ENCODE measurements around the gene P2RY1. TPM values are rescaled to one million over a fixed set of nuclear protein-coding genes. Genes with fewer than 3 reads are reported as not detected.

The P2RY1 gene
- total and polyA plus RNA-seq, 9 of the 15 experiments (the other 6 are each of a cell fraction or from before 2014, with no cell fraction given) = 6.0 to 27.9 (median 18.4) TPM

GRCh38 chr3:152793969-152794368, 41.0 kb upstream of the P2RY1 start:
- H3K27ac ChIP-seq (ENCODE audit: extremely low read depth, low read depth, low read length) = no peak overlapping the region
- H4K20me1 ChIP-seq (replicated peaks; ENCODE audit: control insufficient read depth, insufficient read depth, low read length) = no peaks in the 10 kb centered on the region
- no peaks in the 10 kb centered on the region for H3K36me3 ChIP-seq (ENCODE audit: control insufficient read depth, insufficient read depth, low read length)
- CTCF ChIA-PET (ENCODE audit: low intra/inter-chr PET ratio) = no interaction called here
- no peaks in the 10 kb centered on the region for H3K9me3 ChIP-seq (replicated peaks; ENCODE audit: control insufficient read depth, insufficient read depth, low read depth, low read length)
- BruUV-seq (replicated peaks) = no TSS peak
- POLR2A ChIA-PET = interaction anchor here (0.6 to 1.6 kb wide), 3 partner anchors 22 to 257 kb away, joined by 3 to 4 read pairs (median 3); no protein-coding TSS in a partner anchor
- no peaks in the 10 kb centered on the region for H3K79me2 ChIP-seq (ENCODE audit: control insufficient read depth, insufficient read depth, low read length)
- FAIRE-seq (no peak), DNase-seq (ENCODE audit: extremely low read depth in 1 of 4, low spot score in 3 of 4) (no peak), ATAC-seq (no peak)
- H3K9ac ChIP-seq (ENCODE audit: insufficient read depth in 1 of 2, low read depth in 2 of 2, low read length in 2 of 2) = no peak overlapping the region
- 32% methylated on average over 2 of the region's 2 CpGs for WGBS (ENCODE audit: insufficient coverage, low coverage, missing lambda C conversion rate)
- no peak overlapping the region for H2AFZ ChIP-seq (ENCODE audit: low read depth, low read length)
- in situ Hi-C loops (cut with MboI) = no loop called here
- intact Hi-C loops (cut with micrococcal nuclease) = no loop called here
- H3K4me3 ChIP-seq = no peak overlapping the region
- peaks cover 0 to 5% of the 10 kb centered on the region in 2 experiments; a peak in 1 of 5 replicates for H3K4me1 ChIP-seq (replicated peaks in 1 of 2; ENCODE audit: control insufficient read depth in 2 of 2, insufficient read depth in 2 of 2, low read length in 2 of 2)
- TF ChIP-seq, protein P1, sequence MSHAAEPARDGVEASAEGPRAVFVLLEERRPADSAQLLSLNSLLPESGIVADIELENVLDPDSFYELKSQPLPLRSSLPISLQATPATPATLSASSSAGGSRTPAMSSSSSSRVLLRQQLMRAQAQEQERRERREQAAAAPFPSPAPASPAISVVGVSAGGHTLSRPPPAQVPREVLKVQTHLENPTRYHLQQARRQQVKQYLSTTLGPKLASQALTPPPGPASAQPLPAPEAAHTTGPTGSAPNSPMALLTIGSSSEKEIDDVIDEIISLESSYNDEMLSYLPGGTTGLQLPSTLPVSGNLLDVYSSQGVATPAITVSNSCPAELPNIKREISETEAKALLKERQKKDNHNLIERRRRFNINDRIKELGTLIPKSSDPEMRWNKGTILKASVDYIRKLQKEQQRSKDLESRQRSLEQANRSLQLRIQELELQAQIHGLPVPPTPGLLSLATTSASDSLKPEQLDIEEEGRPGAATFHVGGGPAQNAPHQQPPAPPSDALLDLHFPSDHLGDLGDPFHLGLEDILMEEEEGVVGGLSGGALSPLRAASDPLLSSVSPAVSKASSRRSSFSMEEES (CRISPR knock-in tag; IDR thresholded peaks at IDR 0.05) = no peak
- TF ChIP-seq RFX7 (CRISPR knock-in tag; IDR thresholded peaks at IDR 0.05) (no peak), ZNF512 (tag; IDR thresholded peaks at IDR 0.05) (no peak), HNRNPH1 (optimal IDR thresholded peaks at IDR 0.05; ENCODE audit: low read depth, low read length) (no peak), BHLHE40 (IDR thresholded peaks at IDR 0.05; ENCODE audit: low read length) (no peak)
- TF ChIP-seq, protein P2, sequence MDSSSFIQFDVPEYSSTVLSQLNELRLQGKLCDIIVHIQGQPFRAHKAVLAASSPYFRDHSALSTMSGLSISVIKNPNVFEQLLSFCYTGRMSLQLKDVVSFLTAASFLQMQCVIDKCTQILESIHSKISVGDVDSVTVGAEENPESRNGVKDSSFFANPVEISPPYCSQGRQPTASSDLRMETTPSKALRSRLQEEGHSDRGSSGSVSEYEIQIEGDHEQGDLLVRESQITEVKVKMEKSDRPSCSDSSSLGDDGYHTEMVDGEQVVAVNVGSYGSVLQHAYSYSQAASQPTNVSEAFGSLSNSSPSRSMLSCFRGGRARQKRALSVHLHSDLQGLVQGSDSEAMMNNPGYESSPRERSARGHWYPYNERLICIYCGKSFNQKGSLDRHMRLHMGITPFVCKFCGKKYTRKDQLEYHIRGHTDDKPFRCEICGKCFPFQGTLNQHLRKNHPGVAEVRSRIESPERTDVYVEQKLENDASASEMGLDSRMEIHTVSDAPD (CRISPR knock-in tag; IDR thresholded peaks at IDR 0.05) = no peak
- H3K4me2 ChIP-seq (ENCODE audit: insufficient read depth, low read length) = no peak overlapping the region
- no peaks in the 10 kb centered on the region for H3K27me3 ChIP-seq (ENCODE audit: control insufficient read depth in 2 of 2, insufficient read depth in 2 of 2, low read length in 2 of 2)
- H3K9me1 ChIP-seq (ENCODE audit: control insufficient read depth, insufficient read depth, low read length) = no peaks in the 10 kb centered on the region
